K562 (cell line): Measurements from ENCODE around the gene OR11G2. TPM values are rescaled to one million over a fixed set of nuclear protein-coding genes. Genes with fewer than 3 reads are reported as not detected.

Experiments used
- BRD9 ChIP-seq: fragments of 450-650 bp; IDR thresholded peaks from 2 replicates; pipeline ENCODE4 v1.6.1; 2018; ENCODE audit warnings: low read depth; ENCODE audit not compliant: partially characterized antibody
- CUX1 ChIP-seq: fragments of 200-800 bp; sonication (Bioruptor generic); IDR thresholded peaks from 2 replicates; pipeline ENCODE4 v1.6.1; 2016; ENCODE audit warnings: missing genetic modification characterization, missing compliant biosample characterization
- ELF2 ChIP-seq: fragments of 250-450 bp; sonication (Bioruptor Pico); IDR thresholded peaks from 2 replicates; pipeline ENCODE4 v1.5.0; 2021; ENCODE audit warnings: mild to moderate bottlenecking
- HSF4 ChIP-seq: fragments of 250-450 bp; sonication (Bioruptor Pico); IDR thresholded peaks from 2 replicates; pipeline ENCODE4 v2.1.2; 2022; ENCODE audit warnings: mild to moderate bottlenecking, moderate library complexity, borderline replicate concordance
- MCM2 ChIP-seq: fragments of 450-650 bp; IDR thresholded peaks from 2 replicates; pipeline ENCODE4 v1.6.1; 2017; ENCODE audit warnings: low read depth, mild to moderate bottlenecking
- NBN ChIP-seq: fragments of 450-650 bp; IDR thresholded peaks from 2 replicates; pipeline ENCODE4 v1.6.1; 2016; ENCODE audit warnings: low read depth, mild to moderate bottlenecking
- NEUROD1 ChIP-seq: fragments of 150-350 bp; IDR thresholded peaks from 2 replicates; pipeline ENCODE4 v1.6.1; 2014; ENCODE audit warnings: borderline replicate concordance, low read length, low read depth; ENCODE audit not compliant: partially characterized antibody
- RBFOX2 ChIP-seq: fragments of 200-400 bp; formaldehyde crosslinking; IDR thresholded peaks from 2 replicates; pipeline ENCODE4 v1.6.1; 2017; ENCODE audit warnings: low read depth, mild to moderate bottlenecking, low read length, moderate library complexity
- RERE ChIP-seq: sonication (generic); formaldehyde crosslinking; IDR thresholded peaks from 2 replicates; pipeline ENCODE4 v1.8.0; 2023; ENCODE audit warnings: missing genetic modification reagents, mild to moderate bottlenecking, borderline replicate concordance
- XRCC4 ChIP-seq: IDR thresholded peaks from one replicate; pipeline ENCODE4 v1.6.1; 2011; ENCODE audit not compliant: insufficient read depth, insufficient read length; ENCODE audit errors: extremely low read depth
- ZNF24 ChIP-seq: fragments of 450-650 bp; IDR thresholded peaks from 2 replicates; pipeline ENCODE4 v1.6.1; 2016
- ZNF431 ChIP-seq: sonication (generic); formaldehyde crosslinking; IDR thresholded peaks from 2 replicates; pipeline ENCODE4 v1.8.0; 2022; ENCODE audit warnings: mild to moderate bottlenecking, missing genetic modification reagents
- ZNF551 ChIP-seq: fragments of 250-450 bp; sonication (Bioruptor Pico); IDR thresholded peaks from 2 replicates; pipeline ENCODE4 v1.5.0; 2021; ENCODE audit warnings: mild to moderate bottlenecking, moderate library complexity
- ZNF561 ChIP-seq: fragments of 450-650 bp; formaldehyde crosslinking; conservative IDR thresholded peaks from 2 replicates; pipeline ENCODE4 v1.4.0; 2020; ENCODE audit warnings: mild to moderate bottlenecking, moderate library complexity
- ZNF57 ChIP-seq: fragments of 450-650 bp; formaldehyde crosslinking; IDR thresholded peaks from 2 replicates; pipeline ENCODE4 v1.4.0; 2020; ENCODE audit warnings: mild to moderate bottlenecking, moderate library complexity
- ZNF639 ChIP-seq, 2 experiments: fragments of 200-800 bp in 1 of 2; sonication (Bioruptor generic) in 1 of 2; sonication (generic) in 1 of 2; formaldehyde crosslinking in 1 of 2; IDR thresholded peaks in 1 of 2; conservative IDR thresholded peaks in 1 of 2; 2 replicates each; pipeline versions ENCODE4 v1.5.0 to v1.6.1; 2016 to 2020; ENCODE audit warnings: missing compliant biosample characterization in 1 of 2, missing genetic modification characterization in 1 of 2, missing genetic modification reagents in 1 of 2
- polyA plus RNA-seq, 8 experiments: library from polyadenylated mRNA; depleted of rRNA in 4 of 8; stranded (reverse) in 5 of 8; unstranded in 3 of 8; fragments of >200 nt; fragmentation: Nextera tagmentation in 2 of 8; fragmentation: Illumina TruSeq in 1 of 8; extraction: Ambion mirVana in 2 of 8; extraction: Trizol in 1 of 8; gene quantifications; 2 replicates each; pipeline versions ENCODE4 v1.2.1 to v1.2.3, GENCODE V29; 2011 to 2014; ENCODE audit warnings: inconsistent platforms in 1 of 8, missing spikeins in 1 of 8
- total RNA-seq, 7 experiments: library from RNA; depleted of rRNA in 6 of 7; stranded (reverse); fragments of >200 nt in 6 of 7; fragmentation: Illumina TruSeq in 2 of 7; extraction: Trizol in 2 of 7; gene quantifications; 2 replicates each; pipeline versions ENCODE4 v1.2.1 to v1.2.3, GENCODE V29; 2011 to 2021; ENCODE audit warnings: low replicate concordance in 1 of 7

The OR11G2 gene
- total and polyA plus RNA-seq, 9 of the 15 experiments (the other 6 are each of a cell fraction or from before 2014, with no cell fraction given): not detected

GRCh38 chr14:20177433-20177974 lies 13.2 kb upstream of the OR11G2 start (continued):
- no peak for TF ChIP-seq XRCC4
- TF ChIP-seq HSF4 (CRISPR knock-in tag): no peak
- peak; percentile 13 for TF ChIP-seq BRD9
- no peak for TF ChIP-seq ZNF561 (CRISPR knock-in tag)
- TF ChIP-seq ZNF24: no peak
- TF ChIP-seq CUX1 (CRISPR knock-in tag): peak; percentile 70; the same call in 1 of the 2 replicates
- TF ChIP-seq MCM2: no peak
- TF ChIP-seq NEUROD1: peak; percentile 75
- 0 out of 2 replicates have a peak, but pooled peaks have one; percentile 30 for TF ChIP-seq RBFOX2
- TF ChIP-seq ZNF639 (CRISPR knock-in tag; conservative IDR thresholded peaks at IDR 0.05 in 1 of 2, IDR thresholded peaks at IDR 0.05 in 1 of 2): peak in 1 of 2 experiments; percentile 91; a peak in 1 of 4 replicates
- TF ChIP-seq RERE: no peak
- no peak for TF ChIP-seq ZNF551
- TF ChIP-seq ZNF57 (CRISPR knock-in tag): no peak
- peak; percentile 79; the same call in 1 of the 2 replicates for TF ChIP-seq NBN
- no peak for TF ChIP-seq ZNF431
- no peak for TF ChIP-seq ELF2 (CRISPR knock-in tag)
